HEK293 (cell line): ENCODE measurements around the gene BBIP1.

Experiments used
- CTCF ChIA-PET: fragments of 350-600 bp; formaldehyde crosslinking; extraction: SDS; loops from one replicate; lab custom pipeline; 2021; ENCODE audit warnings: antibody characterized with exemption; lab: Yijun Ruan, JAX
- POLR2A ChIA-PET: fragments of 300-600 bp; formaldehyde crosslinking; extraction: SDS; loops from one replicate; lab custom pipeline; 2020; ENCODE audit warnings: antibody characterized with exemption, inconsistent platforms; lab: Yijun Ruan, JAX
- H3K27ac ChIP-seq: fragments of 200-500 bp; sonication (Bioruptor generic); 2 replicates; pipeline ENCODE4 v1.5.1; 2014; ENCODE audit warnings: low read depth, low read length, control low read depth, inconsistent platforms; ENCODE audit errors: extremely low read depth
- H3K36me3 ChIP-seq, 2 experiments: fragments of 200-500 bp in 1 of 2; sonication (Bioruptor generic) in 1 of 2; 1 replicate in 1 of 2; 2 replicates in 1 of 2; pipeline ENCODE4 v1.5.1; 2014 to 2017; ENCODE audit warnings: inconsistent platforms in 2 of 2, low read length in 2 of 2; ENCODE audit not compliant: control insufficient read depth in 2 of 2, insufficient read depth in 1 of 2
- H3K4me1 ChIP-seq: fragments of 200-500 bp; sonication (Bioruptor generic); 2 replicates; pipeline ENCODE4 v1.5.1; 2014; ENCODE audit warnings: mild to moderate bottlenecking, low read length, inconsistent platforms; ENCODE audit not compliant: control insufficient read depth, insufficient read depth
- H3K4me3 ChIP-seq: 2 replicates; pipeline ENCODE4 v1.5.1; 2011; ENCODE audit warnings: low read depth, mild to moderate bottlenecking, control low read depth, low read length, moderate library complexity
- H3K9me3 ChIP-seq: fragments of 200-500 bp; sonication (Bioruptor generic); 2 replicates; pipeline ENCODE4 v1.5.1; 2014; ENCODE audit warnings: low read depth, low read length, inconsistent platforms; ENCODE audit not compliant: control insufficient read depth, insufficient read depth
- GFI1B ChIP-seq: fragments of 450-650 bp; formaldehyde crosslinking; IDR thresholded peaks from 2 replicates; pipeline ENCODE4 v1.5.1; 2016; ENCODE audit warnings: missing biosample characterization, missing genetic modification characterization
- HOXC10 ChIP-seq: sonication (generic); formaldehyde crosslinking; IDR thresholded peaks from 2 replicates; pipeline ENCODE4 v1.8.1; 2023; ENCODE audit warnings: mild to moderate bottlenecking, missing genetic modification reagents
- OSR2 ChIP-seq: fragments of 450-650 bp; formaldehyde crosslinking; IDR thresholded peaks from 2 replicates; pipeline ENCODE4 v1.5.1; 2016; ENCODE audit warnings: missing biosample characterization, missing genetic modification characterization
- REST ChIP-seq: fragments of 450-650 bp; formaldehyde crosslinking; IDR thresholded peaks from 2 replicates; pipeline ENCODE4 v1.5.1; 2016; ENCODE audit warnings: missing biosample characterization, missing genetic modification characterization
- ZBTB1 ChIP-seq: fragments of 450-650 bp; formaldehyde crosslinking; IDR thresholded peaks from 2 replicates; pipeline ENCODE4 v1.5.1; 2016; ENCODE audit warnings: missing biosample characterization, missing genetic modification characterization
- ZBTB10 ChIP-seq: fragments of 450-650 bp; formaldehyde crosslinking; IDR thresholded peaks from 2 replicates; pipeline ENCODE4 v1.5.1; 2016; ENCODE audit warnings: missing biosample characterization, missing genetic modification characterization
- ZNF18 ChIP-seq: fragments of 450-650 bp; formaldehyde crosslinking; IDR thresholded peaks from 2 replicates; pipeline ENCODE4 v1.5.1; 2016; ENCODE audit warnings: missing biosample characterization, missing genetic modification characterization
- ZNF398 ChIP-seq: fragments of 450-650 bp; formaldehyde crosslinking; IDR thresholded peaks from 2 replicates; pipeline ENCODE4 v1.5.1; 2017; ENCODE audit warnings: missing biosample characterization, missing genetic modification characterization
- ZNF423 ChIP-seq: fragments of 450-650 bp; formaldehyde crosslinking; IDR thresholded peaks from 2 replicates; pipeline ENCODE4 v1.5.1; 2016; ENCODE audit warnings: missing biosample characterization, missing genetic modification characterization
- ZNF488 ChIP-seq: fragments of 450-650 bp; formaldehyde crosslinking; IDR thresholded peaks from 2 replicates; pipeline ENCODE4 v1.5.1; 2016; ENCODE audit warnings: missing biosample characterization, missing genetic modification characterization
- ZNF513 ChIP-seq: fragments of 450-650 bp; IDR thresholded peaks from 2 replicates; pipeline ENCODE4 v1.5.1; 2018; ENCODE audit warnings: missing biosample characterization, missing genetic modification characterization
- ZNF529 ChIP-seq: fragments of 450-650 bp; formaldehyde crosslinking; IDR thresholded peaks from 2 replicates; pipeline ENCODE4 v1.5.1; 2017; ENCODE audit warnings: missing genetic modification characterization, missing biosample characterization; ENCODE audit not compliant: insufficient replicate concordance
- ZNF561 ChIP-seq: fragments of 450-650 bp; IDR thresholded peaks from 2 replicates; pipeline ENCODE4 v1.5.1; 2018; ENCODE audit warnings: missing biosample characterization, missing genetic modification characterization, borderline replicate concordance
- ZNF585B ChIP-seq: fragments of 450-650 bp; formaldehyde crosslinking; IDR thresholded peaks from 2 replicates; pipeline ENCODE4 v1.5.1; 2016; ENCODE audit warnings: missing biosample characterization, missing genetic modification characterization
- ZNF596 ChIP-seq: fragments of 450-650 bp; IDR thresholded peaks from 2 replicates; pipeline ENCODE4 v1.5.0; 2018; ENCODE audit warnings: missing biosample characterization, mild to moderate bottlenecking, missing genetic modification characterization, moderate library complexity
- ZNF600 ChIP-seq: fragments of 450-650 bp; formaldehyde crosslinking; IDR thresholded peaks from 2 replicates; pipeline ENCODE4 v1.5.1; 2016; ENCODE audit warnings: missing biosample characterization, missing genetic modification characterization
- ZNF670 ChIP-seq: fragments of 450-650 bp; formaldehyde crosslinking; IDR thresholded peaks from 2 replicates; pipeline ENCODE4 v1.5.1; 2016; ENCODE audit warnings: missing biosample characterization, missing genetic modification characterization, low read depth
- ZNF792 ChIP-seq: fragments of 450-650 bp; formaldehyde crosslinking; IDR thresholded peaks from 2 replicates; pipeline ENCODE4 v1.5.1; 2016; ENCODE audit warnings: missing biosample characterization, missing genetic modification characterization
- ZNF837 ChIP-seq: fragments of 450-650 bp; formaldehyde crosslinking; IDR thresholded peaks from 2 replicates; pipeline ENCODE4 v1.5.1; 2016; ENCODE audit warnings: missing biosample characterization, missing genetic modification characterization

BBIP1 gene

GRCh38 chr10:110876788-110877187 is 42.2 kb downstream of the BBIP1 start:
- POLR2A ChIA-PET: no interaction called here
- TF ChIP-seq ZNF513 (no peak), REST (no peak), ZBTB1 (no peak), ZNF529 (tag by site-specific recombination) (no peak), ZNF670 (tag by site-specific recombination) (no peak), ZNF488 (tag by site-specific recombination) (no peak), ZNF596 (tag by site-specific recombination) (no peak), ZNF18 (no peak), ZNF398 (tag by site-specific recombination) (no peak), ZNF837 (no peak), ZNF423 (tag by site-specific recombination) (no peak), OSR2 (no peak), HOXC10 (CRISPR knock-in tag) (no peak), ZNF561 (tag by site-specific recombination) (no peak), ZNF585B (no peak), ZNF600 (tag by site-specific recombination) (no peak), GFI1B (tag by site-specific recombination) (no peak), ZNF792 (tag by site-specific recombination) (no peak), ZBTB10 (tag by site-specific recombination) (no peak)
- TF ChIP-seq, all 188 proteins: peak for 0
- Histone ChIP-seq H3K4me1 (peaks cover 4% of the 10 kb centered on the region; the same call in 1 of the 2 replicates), H3K36me3 (peaks cover 42 to 45% of the 10 kb centered on the region in 2 experiments), H3K27ac (no peak overlapping the region), H3K4me3 (no peak overlapping the region), H3K9me3 (no peaks in the 10 kb centered on the region)
- CTCF ChIA-PET: interaction anchor here (1.5 kb wide), 1 partner anchor 17 kb away, joined by 5 read pairs; no protein-coding TSS in a partner anchor
